GM19455 (cell line): ENCODE data around the gene C9.
A peak's percentile ranks its signal among the peaks of the same experiment; 100 is the strongest.
"Not testable (repeated sequence)": the region's sequence is repeated elsewhere in the genome, so short reads cannot be mapped to it uniquely, and the experiment has no call there.

ENCODE experiments used
- ATAC-seq: cut with Tn5 transposase; IDR thresholded peaks from one replicate; pipeline ENCODE4 v1.9.1; 2021; ENCODE audit not compliant: unreplicated experiment

Gene C9

GRCh38 chr5:39364367-39364766 is at the start of gene C9:
Gene C9, minus strand, starts transcription at chr5:39364495. Its CDS starts 31 bp downstream, at chr5:39364464.
- no peak for ATAC-seq

GRCh38 chr5:39413771-39414170 is 49.5 kb upstream of the C9 start:
- no peak for ATAC-seq

GRCh38 chr5:39412721-39413394 is 48.6 kb upstream of the C9 start:
- no peak for ATAC-seq

- ATAC-seq, result no peak
These were observed 47.7 kb upstream of the C9 start for GRCh38 chr5:39411985-39412384.

- no peak for ATAC-seq
These were observed 46.8 kb upstream of the C9 start for GRCh38 chr5:39411061-39411460.

GRCh38 chr5:39409033-39409432 is 44.7 kb upstream of the C9 start:
- no peak for ATAC-seq

- no peak for ATAC-seq
These were observed 41.0 kb upstream of the C9 start for GRCh38 chr5:39405083-39405843.

- ATAC-seq, result not testable (repeated sequence)
These were observed 39.5 kb upstream of the C9 start for GRCh38 chr5:39403761-39404160.

GRCh38 chr5:39402140-39402539 is 37.8 kb upstream of the C9 start:
- not testable (repeated sequence) for ATAC-seq

GRCh38 chr5:39400713-39401578 is 36.7 kb upstream of the C9 start:
- no peak for ATAC-seq

GRCh38 chr5:39399135-39400036 is 35.1 kb upstream of the C9 start:
- ATAC-seq, result no peak

- no peak for ATAC-seq
These were observed 32.5 kb upstream of the C9 start for GRCh38 chr5:39396843-39397242.

- no peak for ATAC-seq
These were observed 31.2 kb upstream of the C9 start for GRCh38 chr5:39395521-39395920.

- no peak for ATAC-seq
These were observed 30.7 kb upstream of the C9 start for GRCh38 chr5:39394946-39395345.

GRCh38 chr5:39390945-39391344 is 26.6 kb upstream of the C9 start:
- no peak for ATAC-seq

GRCh38 chr5:39387293-39387692 is 23.0 kb upstream of the C9 start:
- ATAC-seq, result no peak

GRCh38 chr5:39384271-39384670 is 20.0 kb upstream of the C9 start:
- ATAC-seq, result no peak

- no peak for ATAC-seq
These were observed 17.1 kb upstream of the C9 start for GRCh38 chr5:39381376-39381775.

- ATAC-seq, result no peak
These were observed 15.4 kb upstream of the C9 start for GRCh38 chr5:39379693-39380092.

- no peak for ATAC-seq
These were observed 13.3 kb upstream of the C9 start for GRCh38 chr5:39377613-39378012.

GRCh38 chr5:39376293-39376714 is 12.0 kb upstream of the C9 start:
- ATAC-seq, result peak; percentile 73
